ENCODE results near the gene OST4. TPM values are rescaled to one million over a fixed set of nuclear protein-coding genes. Genes with fewer than 3 reads are reported as not detected.

The OST4 gene
- total and polyA plus RNA-seq, 7 donors: 244 to 688 (median 413) TPM

GRCh38 chr2:27083410-27084296, 12.2 kb upstream of the OST4 start:
- no peak for DNase-seq
- intact Hi-C loops (cut with DNase I): loop anchor here (2.0 kb wide), 1 partner anchor 113 kb away; the partner anchor contains the start of gene MAPRE3

GRCh38 chr2:27082773-27083409, 11.4 kb upstream of the OST4 start:
- H3K27me3 ChIP-seq: no peaks in the 10 kb centered on the region
- H3K27ac ChIP-seq: peak overlapping the region in 3 of 4 donors; percentile 94 to 98 (median 97)
- H3K4me1 ChIP-seq: peaks cover 0 to 88% (median 74%) of the 10 kb centered on the region in 4 donors
- peaks cover 9 to 28% (median 15%) of the 10 kb centered on the region in 4 donors for H3K36me3 ChIP-seq
- intact Hi-C loops (cut with DNase I): no loop called here
- WGBS, 2 donors: 89 to 92% methylated on average over 27 of the region's 27 CpGs
- peak overlapping the region in 1 of 4 donors; percentile 91 for H3K4me3 ChIP-seq
- no peaks in the 10 kb centered on the region for H3K9me3 ChIP-seq
- TF ChIP-seq CTCF (IDR thresholded peaks at IDR 0.05) (no peak), POLR2A (IDR thresholded peaks at IDR 0.05) (no peak), EP300 (IDR thresholded peaks at IDR 0.05) (no peak), POLR2AphosphoS5 (IDR thresholded peaks at IDR 0.05) (no peak)
- DNase-seq: no peak

More at GRCh38 chr2:27083410-27084296, 12.2 kb upstream of the OST4 start:
- Histone ChIP-seq H3K4me1 (peaks cover 0 to 84% (median 70%) of the 10 kb centered on the region in 4 donors), H3K36me3 (peaks cover 9 to 28% (median 15%) of the 10 kb centered on the region in 4 donors), H3K4me3 (peak overlapping the region in 1 of 4 donors; percentile 91), H3K27me3 (no peaks in the 10 kb centered on the region), H3K9me3 (no peaks in the 10 kb centered on the region), H3K27ac (peak overlapping the region in 3 of 4 donors; percentile 94 to 98 (median 97))
- peak in 1 of 4 donors; percentile 17 for TF ChIP-seq POLR2AphosphoS5 (IDR thresholded peaks at IDR 0.05)
- TF ChIP-seq POLR2A (IDR thresholded peaks at IDR 0.05): no peak
- no peak for TF ChIP-seq EP300 (IDR thresholded peaks at IDR 0.05)
- 91% methylated on average over 20 of the region's 20 CpGs for WGBS, 2 donors

GRCh38 chr2:27081984-27082772, 10.7 kb upstream of the OST4 start:
- Histone ChIP-seq H3K27ac (peak overlapping the region; percentile 94 to 98 (median 97)), H3K36me3 (peaks cover 9 to 28% (median 15%) of the 10 kb centered on the region in 4 donors), H3K4me3 (peak overlapping the region in 2 of 4 donors; percentile 75 to 91), H3K27me3 (no peaks in the 10 kb centered on the region), H3K9me3 (no peaks in the 10 kb centered on the region), H3K4me1 (peaks cover 0 to 89% (median 75%) of the 10 kb centered on the region in 4 donors)
- TF ChIP-seq EP300 (IDR thresholded peaks at IDR 0.05) (no peak), POLR2AphosphoS5 (IDR thresholded peaks at IDR 0.05) (peak in 1 of 4 donors; percentile 4), CTCF (IDR thresholded peaks at IDR 0.05) (no peak), POLR2A (IDR thresholded peaks at IDR 0.05) (no peak)
- no peak for DNase-seq
- intact Hi-C loops (cut with DNase I): no loop called here
- 92 to 94% methylated on average over 38 of the region's 38 CpGs for WGBS, 2 donors

GRCh38 chr2:27080603-27080936, 9.1 kb upstream of the OST4 start:
- H3K27ac ChIP-seq: peak overlapping the region; percentile 94 to 98 (median 97)
- no peaks in the 10 kb centered on the region for H3K9me3 ChIP-seq
- no peaks in the 10 kb centered on the region for H3K27me3 ChIP-seq
- intact Hi-C loops (cut with DNase I): loop anchor here (1.0 kb wide), 1 partner anchor 30 kb away; no protein-coding TSS in a partner anchor
- H3K4me1 ChIP-seq: peaks cover 0 to 92% (median 81%) of the 10 kb centered on the region in 4 donors
- peaks cover 9 to 28% (median 15%) of the 10 kb centered on the region in 4 donors for H3K36me3 ChIP-seq
- 86 to 89% methylated on average over 14 of the region's 14 CpGs for WGBS, 2 donors
- peak overlapping the region; percentile 71 to 91 (median 74) for H3K4me3 ChIP-seq
- TF ChIP-seq POLR2AphosphoS5 (IDR thresholded peaks at IDR 0.05) (no peak), POLR2A (IDR thresholded peaks at IDR 0.05) (no peak), EP300 (IDR thresholded peaks at IDR 0.05) (no peak), CTCF (IDR thresholded peaks at IDR 0.05) (no peak)
- no peak for DNase-seq

Data from sigmoid colon (tissue), 7 donors.